SK-N-SH (cell line): ENCODE measurements around the gene MGAT5B. TPM values are rescaled to one million over a fixed set of nuclear protein-coding genes. Genes with fewer than 3 reads are reported as not detected.

Source experiments
- CTCF ChIA-PET: fragments of 300-600, 350-600 bp; formaldehyde crosslinking; extraction: SDS; loops from one replicate; lab custom pipeline; 2021; lab: Yijun Ruan, JAX
- POLR2A ChIA-PET: fragments of 350-600 bp; sonication (Branson Sonifier 250); formaldehyde crosslinking; extraction: SDS; loops from one replicate; lab custom pipeline; 2020; ENCODE audit warnings: antibody characterized with exemption, inconsistent platforms; lab: Yijun Ruan, JAX
- DNase-seq: peaks from one replicate; pipeline ENCODE4 v3.0.0; 2012
- H2AFZ ChIP-seq: fragments of 200-600 bp; sonication (generic); 2 replicates; pipeline ENCODE4 v1.8.1; 2016; ENCODE audit warnings: antibody characterized with exemption, mild to moderate bottlenecking, low read depth
- H3F3A ChIP-seq: fragments of 200-600 bp; sonication (generic); replicated peaks from 2 replicates; pipeline ENCODE3; 2016; ENCODE audit warnings: antibody characterized with exemption, mild to moderate bottlenecking; ENCODE audit not compliant: insufficient read depth
- H3K27ac ChIP-seq, 2 experiments: fragments of 200-500 bp in 1 of 2; fragments of 200-600 bp in 1 of 2; sonication (Bioruptor generic) in 1 of 2; sonication (generic), shearing (Covaris generic) in 1 of 2; 2 replicates each; pipeline versions ENCODE4 v1.5.1 to v1.6.1; 2014 to 2016; ENCODE audit warnings: low read depth in 2 of 2, inconsistent platforms in 1 of 2, low read length in 1 of 2, mild to moderate bottlenecking in 1 of 2, mixed read lengths in 1 of 2
- H3K27me3 ChIP-seq: fragments of 200-600 bp; sonication (generic), shearing (Covaris generic); 2 replicates; pipeline ENCODE4 v1.6.1; 2016; ENCODE audit warnings: mixed run types; ENCODE audit not compliant: insufficient read depth
- H3K36me3 ChIP-seq, 2 experiments: fragments of 200-500 bp in 1 of 2; fragments of 200-600 bp in 1 of 2; sonication (Bioruptor generic) in 1 of 2; sonication (generic) in 1 of 2; replicated peaks in 1 of 2; 2 replicates each; pipeline versions ENCODE3 to v1.5.1; 2014 to 2016; ENCODE audit warnings: low read length in 1 of 2, mild to moderate bottlenecking in 1 of 2; ENCODE audit not compliant: insufficient read depth in 2 of 2, control insufficient read depth in 1 of 2
- H3K4me1 ChIP-seq, 2 experiments: fragments of 200-500 bp in 1 of 2; fragments of 200-600 bp in 1 of 2; sonication (Bioruptor generic) in 1 of 2; sonication (generic), shearing (Covaris generic) in 1 of 2; 2 replicates each; pipeline versions ENCODE4 v1.5.1 to v1.6.1; 2014 to 2016; ENCODE audit warnings: low read depth in 1 of 2, low read length in 1 of 2, mixed run types in 1 of 2; ENCODE audit not compliant: insufficient read depth in 2 of 2, control insufficient read depth in 1 of 2
- H3K4me2 ChIP-seq: fragments of 200-600 bp; sonication (generic), shearing (Covaris generic); 2 replicates; pipeline ENCODE4 v1.6.1; 2017; ENCODE audit warnings: mixed run types
- H3K4me3 ChIP-seq, 2 experiments: fragments of 200-500 bp in 1 of 2; fragments of 200-600 bp in 1 of 2; sonication (Bioruptor generic) in 1 of 2; sonication (generic), shearing (Covaris generic) in 1 of 2; 2 replicates each; pipeline versions ENCODE4 v1.5.1 to v1.8.1; 2014 to 2016; ENCODE audit warnings: low read depth in 2 of 2, inconsistent platforms in 1 of 2, low read length in 1 of 2, mild to moderate bottlenecking in 1 of 2, mixed read lengths in 1 of 2, moderate library complexity in 1 of 2
- H3K79me2 ChIP-seq: fragments of 200-600 bp; sonication (generic); 2 replicates; pipeline ENCODE4 v1.8.1; 2017; ENCODE audit warnings: mild to moderate bottlenecking; ENCODE audit not compliant: insufficient read depth
- H3K9ac ChIP-seq: fragments of 200-600 bp; sonication (generic); 2 replicates; pipeline ENCODE4 v1.6.1; 2017; ENCODE audit warnings: mixed run types
- H3K9me2 ChIP-seq: fragments of 200-600 bp; sonication (generic); 2 replicates; pipeline ENCODE4 v1.6.1; 2017; ENCODE audit warnings: mixed run types
- H3K9me3 ChIP-seq: fragments of 200-600 bp; sonication (generic); 2 replicates; pipeline ENCODE4 v1.6.1; 2017; ENCODE audit warnings: mixed run types, mild to moderate bottlenecking, moderate library complexity
- H4K20me1 ChIP-seq: fragments of 200-600 bp; sonication (generic); 2 replicates; pipeline ENCODE4 v1.6.1; 2017; ENCODE audit warnings: mild to moderate bottlenecking, mixed run types; ENCODE audit not compliant: insufficient read depth
- EP300 ChIP-seq, 2 experiments: IDR thresholded peaks; 2 replicates each; pipeline versions ENCODE4 v1.4.0 to v1.6.1; 2012; ENCODE audit warnings: borderline replicate concordance in 1 of 2, low read depth in 1 of 2, low read length in 1 of 2
- EZH2phosphoT487 ChIP-seq: fragments of 200-600 bp; sonication (generic); IDR thresholded peaks from 2 replicates; pipeline ENCODE4 v1.6.1; 2017; ENCODE audit warnings: low read depth, mixed run types, mild to moderate bottlenecking, antibody characterized with exemption, moderate library complexity, borderline replicate concordance
- GABPA ChIP-seq: IDR thresholded peaks from 2 replicates; pipeline ENCODE4 v1.4.0; 2012; ENCODE audit warnings: low read depth, mild to moderate bottlenecking
- MXI1 ChIP-seq: IDR thresholded peaks from 2 replicates; pipeline ENCODE4 v1.6.1; 2012; ENCODE audit warnings: mild to moderate bottlenecking, low read depth, low read length, improper control_type of control experiment
- POLR2AphosphoS5 ChIP-seq: IDR thresholded peaks from 2 replicates; pipeline ENCODE4 v1.6.1; 2012; ENCODE audit warnings: low read depth, low read length
- RCOR1 ChIP-seq: fragments of 150-350 bp; IDR thresholded peaks from 2 replicates; pipeline ENCODE4 v1.6.1; 2017; ENCODE audit warnings: antibody characterized with exemption, low read length
- RXRA ChIP-seq: IDR thresholded peaks from 2 replicates; pipeline ENCODE4 v1.4.0; 2012; ENCODE audit warnings: low read depth, mild to moderate bottlenecking, borderline replicate concordance
- TAF1 ChIP-seq: IDR thresholded peaks from 2 replicates; pipeline ENCODE4 v1.6.1; 2012; ENCODE audit warnings: low read depth, mild to moderate bottlenecking, low read length, moderate library complexity, borderline replicate concordance
- YY1 ChIP-seq: IDR thresholded peaks from 2 replicates; pipeline ENCODE4 v1.4.0; 2012; ENCODE audit warnings: low read depth, mild to moderate bottlenecking
- WGBS: methylation state at CpG from one replicate; pipeline ENCODE4 v1.1.6; 2017; ENCODE audit warnings: low lambda C conversion rate; 5-methylcytosine and 5-hydroxymethylcytosine counted together
- polyA plus RNA-seq, 3 experiments: library from polyadenylated mRNA; depleted of rRNA; stranded (reverse); fragments of >200 nt; gene quantifications; 2 replicates each; pipeline ENCODE4 v1.2.3, GENCODE V29; 2012
- TF ChIP-seq, protein P1 (sequence below): IDR thresholded peaks from 2 replicates; pipeline ENCODE4 v1.4.0; 2012; ENCODE audit warnings: low read depth, borderline replicate concordance
- TF ChIP-seq, protein P2 (sequence below): fragments of 150-350 bp; IDR thresholded peaks from 2 replicates; pipeline ENCODE4 v1.6.1; 2016; ENCODE audit warnings: mild to moderate bottlenecking, low read depth, low read length
- TF ChIP-seq, protein P3 (sequence below): IDR thresholded peaks from 2 replicates; pipeline ENCODE4 v1.6.1; 2012; ENCODE audit warnings: mild to moderate bottlenecking, low read depth, low read length, moderate library complexity

Gene MGAT5B
- polyA plus RNA-seq, 1 of the 3 experiments (the other 2 are of a cell fraction) = 13.8 TPM

DNA sequence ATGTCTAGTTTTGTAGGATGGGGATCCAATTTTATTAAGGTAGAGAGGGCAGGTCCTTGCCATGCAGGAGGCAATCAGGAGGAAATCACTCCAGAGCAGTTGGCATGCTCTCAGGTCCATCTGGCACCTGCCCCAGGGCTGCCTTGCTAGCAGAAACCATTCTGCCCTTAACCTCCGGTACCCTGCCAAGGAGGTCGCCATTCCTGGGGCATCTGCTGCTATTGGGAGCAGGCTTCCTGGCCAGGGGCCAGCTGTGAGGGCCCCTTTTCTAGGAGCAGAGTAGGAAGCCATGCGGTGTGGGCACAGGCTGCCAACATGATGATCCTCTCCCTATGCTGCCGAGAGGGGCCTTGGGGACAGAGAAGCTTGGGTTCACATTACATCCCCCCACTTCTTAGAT is 47.6 kb upstream of the MGAT5B start:
- ChIA-PET POLR2A (interaction anchor here (1.1 to 1.6 kb wide), 4 partner anchors 10 to 83 kb away, joined by 3 to 7 read pairs (median 4); partner anchors contain the start of genes MFSD11, MGAT5B and SRSF2), CTCF (interaction anchor here (1.1 to 10.6 kb wide), 8 partner anchors 19 to 426 kb away, joined by 3 to 124 read pairs (median 12); partner anchors contain the start of gene MGAT5B)
- no peak overlapping the region for H3K4me2 ChIP-seq
- H2AFZ ChIP-seq = no peak overlapping the region
- peaks cover 0 to 14% of the 10 kb centered on the region in 2 experiments; a peak in 1 of 4 replicates for H3K4me1 ChIP-seq
- H3K27me3 ChIP-seq = peaks cover 12% of the 10 kb centered on the region; the same call in 1 of the 2 replicates
- H4K20me1 ChIP-seq = no peaks in the 10 kb centered on the region
- no peak overlapping the region for H3K4me3 ChIP-seq
- H3F3A ChIP-seq = no peaks in the 10 kb centered on the region
- WGBS = 31% methylated on average over 4 of the region's 4 CpGs
- no peaks in the 10 kb centered on the region for H3K9me3 ChIP-seq
- H3K36me3 ChIP-seq = no peaks in the 10 kb centered on the region
- no peaks in the 10 kb centered on the region for H3K79me2 ChIP-seq
- H3K9me2 ChIP-seq = no peaks in the 10 kb centered on the region
- TF ChIP-seq TAF1 (no peak), EP300 (IDR thresholded peaks at IDR 0.05; ENCODE audit: borderline replicate concordance in 1 of 2, low read depth in 1 of 2, low read length in 1 of 2) (peak in 1 of 2 experiments; percentile 68; a peak in 2 of 4 replicates), RCOR1 (peak; percentile 63; the same call in 1 of the 2 replicates)
- TF ChIP-seq, all 33 proteins: peak for 2
- DNase-seq = peak; percentile 70
- Histone ChIP-seq H3K27ac (peak overlapping the region in 1 of 2 experiments; percentile 41; a peak in 2 of 4 replicates), H3K9ac (no peak overlapping the region)

DNA sequence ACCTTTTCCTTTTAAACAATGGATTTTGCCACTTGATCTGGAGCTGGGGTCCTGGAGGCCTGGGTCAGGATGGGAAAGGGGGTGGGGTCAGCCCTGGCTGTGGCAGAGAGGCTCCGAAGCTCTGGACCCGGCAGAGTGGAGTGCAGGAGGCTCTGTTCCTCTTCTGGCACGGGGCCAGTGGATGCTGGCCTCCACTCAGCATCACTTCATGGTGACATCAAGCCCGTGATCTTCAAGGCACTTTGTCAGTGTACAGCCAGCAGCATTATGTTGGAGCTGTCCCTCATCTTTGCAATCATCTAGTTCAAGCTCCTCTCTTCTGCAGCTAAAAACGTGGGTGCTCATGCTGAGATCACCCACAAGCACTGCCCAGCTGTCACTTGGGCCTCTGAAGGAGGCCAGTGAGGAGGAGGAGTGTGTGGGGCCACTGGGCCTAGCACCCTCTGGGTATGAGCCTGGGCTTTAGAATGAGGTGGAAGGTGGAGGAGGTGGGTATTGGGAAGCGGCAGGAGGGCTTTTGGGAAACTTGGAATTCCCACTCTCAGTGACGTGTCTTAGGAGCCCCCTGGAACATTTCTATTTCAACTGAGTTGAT is 45.9 kb upstream of the MGAT5B start:
- Histone ChIP-seq H3K9me2 (no peaks in the 10 kb centered on the region), H2AFZ (no peak overlapping the region), H3K4me2 (no peak overlapping the region), H3K9me3 (no peaks in the 10 kb centered on the region), H3K9ac (no peak overlapping the region), H3F3A (no peaks in the 10 kb centered on the region), H3K4me1 (peaks cover 0 to 19% of the 10 kb centered on the region in 2 experiments; a peak in 1 of 4 replicates), H4K20me1 (no peaks in the 10 kb centered on the region), H3K27ac (no peak overlapping the region), H3K79me2 (no peaks in the 10 kb centered on the region), H3K4me3 (no peak overlapping the region), H3K36me3 (no peaks in the 10 kb centered on the region), H3K27me3 (peaks cover 12% of the 10 kb centered on the region; the same call in 1 of the 2 replicates)
- CTCF ChIA-PET = interaction anchor here (1.1 to 10.6 kb wide), 6 partner anchors 12 to 244 kb away, joined by 3 to 124 read pairs (median 24); partner anchors contain the start of gene MGAT5B
- TF ChIP-seq MXI1 (no peak), EZH2phosphoT487 (no peak), GABPA (no peak), POLR2AphosphoS5 (no peak), YY1 (no peak), RXRA (no peak)
- TF ChIP-seq, protein P1, sequence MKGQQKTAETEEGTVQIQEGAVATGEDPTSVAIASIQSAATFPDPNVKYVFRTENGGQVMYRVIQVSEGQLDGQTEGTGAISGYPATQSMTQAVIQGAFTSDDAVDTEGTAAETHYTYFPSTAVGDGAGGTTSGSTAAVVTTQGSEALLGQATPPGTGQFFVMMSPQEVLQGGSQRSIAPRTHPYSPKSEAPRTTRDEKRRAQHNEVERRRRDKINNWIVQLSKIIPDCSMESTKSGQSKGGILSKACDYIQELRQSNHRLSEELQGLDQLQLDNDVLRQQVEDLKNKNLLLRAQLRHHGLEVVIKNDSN = no peak
- TF ChIP-seq, protein P2, sequence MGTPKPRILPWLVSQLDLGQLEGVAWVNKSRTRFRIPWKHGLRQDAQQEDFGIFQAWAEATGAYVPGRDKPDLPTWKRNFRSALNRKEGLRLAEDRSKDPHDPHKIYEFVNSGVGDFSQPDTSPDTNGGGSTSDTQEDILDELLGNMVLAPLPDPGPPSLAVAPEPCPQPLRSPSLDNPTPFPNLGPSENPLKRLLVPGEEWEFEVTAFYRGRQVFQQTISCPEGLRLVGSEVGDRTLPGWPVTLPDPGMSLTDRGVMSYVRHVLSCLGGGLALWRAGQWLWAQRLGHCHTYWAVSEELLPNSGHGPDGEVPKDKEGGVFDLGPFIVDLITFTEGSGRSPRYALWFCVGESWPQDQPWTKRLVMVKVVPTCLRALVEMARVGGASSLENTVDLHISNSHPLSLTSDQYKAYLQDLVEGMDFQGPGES = no peak
- TF ChIP-seq, protein P3, sequence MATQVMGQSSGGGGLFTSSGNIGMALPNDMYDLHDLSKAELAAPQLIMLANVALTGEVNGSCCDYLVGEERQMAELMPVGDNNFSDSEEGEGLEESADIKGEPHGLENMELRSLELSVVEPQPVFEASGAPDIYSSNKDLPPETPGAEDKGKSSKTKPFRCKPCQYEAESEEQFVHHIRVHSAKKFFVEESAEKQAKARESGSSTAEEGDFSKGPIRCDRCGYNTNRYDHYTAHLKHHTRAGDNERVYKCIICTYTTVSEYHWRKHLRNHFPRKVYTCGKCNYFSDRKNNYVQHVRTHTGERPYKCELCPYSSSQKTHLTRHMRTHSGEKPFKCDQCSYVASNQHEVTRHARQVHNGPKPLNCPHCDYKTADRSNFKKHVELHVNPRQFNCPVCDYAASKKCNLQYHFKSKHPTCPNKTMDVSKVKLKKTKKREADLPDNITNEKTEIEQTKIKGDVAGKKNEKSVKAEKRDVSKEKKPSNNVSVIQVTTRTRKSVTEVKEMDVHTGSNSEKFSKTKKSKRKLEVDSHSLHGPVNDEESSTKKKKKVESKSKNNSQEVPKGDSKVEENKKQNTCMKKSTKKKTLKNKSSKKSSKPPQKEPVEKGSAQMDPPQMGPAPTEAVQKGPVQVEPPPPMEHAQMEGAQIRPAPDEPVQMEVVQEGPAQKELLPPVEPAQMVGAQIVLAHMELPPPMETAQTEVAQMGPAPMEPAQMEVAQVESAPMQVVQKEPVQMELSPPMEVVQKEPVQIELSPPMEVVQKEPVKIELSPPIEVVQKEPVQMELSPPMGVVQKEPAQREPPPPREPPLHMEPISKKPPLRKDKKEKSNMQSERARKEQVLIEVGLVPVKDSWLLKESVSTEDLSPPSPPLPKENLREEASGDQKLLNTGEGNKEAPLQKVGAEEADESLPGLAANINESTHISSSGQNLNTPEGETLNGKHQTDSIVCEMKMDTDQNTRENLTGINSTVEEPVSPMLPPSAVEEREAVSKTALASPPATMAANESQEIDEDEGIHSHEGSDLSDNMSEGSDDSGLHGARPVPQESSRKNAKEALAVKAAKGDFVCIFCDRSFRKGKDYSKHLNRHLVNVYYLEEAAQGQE = no peak
- POLR2A ChIA-PET = interaction anchor here (1.1 kb wide), 1 partner anchor 12 kb away, joined by 5 read pairs; no protein-coding TSS in a partner anchor
- WGBS = 56% methylated on average over 7 of the region's 7 CpGs
- no peak for DNase-seq
